Measurements from ENCODE around the gene ULK1. TPM values are rescaled to one million over a fixed set of nuclear protein-coding genes. Genes with fewer than 3 reads are reported as not detected.

ULK1 gene
- total and polyA plus RNA-seq, 2 of the 13 experiments (the other 11 are each of a cell fraction or from before 2014, with no cell fraction given), result 2.8 to 10.1 TPM

- no peak for TF ChIP-seq MLXIP (CRISPR knock-in tag; IDR thresholded peaks at IDR 0.05; ENCODE audit: borderline replicate concordance)
- no peak; the same call in 1 of the 2 replicates for TF ChIP-seq ZFP36L1 (CRISPR knock-in tag; IDR thresholded peaks at IDR 0.05)
- TF ChIP-seq GABPB1 (CRISPR knock-in tag; IDR thresholded peaks at IDR 0.05), result peak; percentile 87
- TF ChIP-seq ZSCAN12 (CRISPR knock-in tag; IDR thresholded peaks at IDR 0.05), result no peak
- peak; percentile 71 for TF ChIP-seq ZMYM4 (CRISPR knock-in tag; IDR thresholded peaks at IDR 0.05)
- no peak for TF ChIP-seq TRIM24 (CRISPR knock-in tag; IDR thresholded peaks at IDR 0.05)
- TF ChIP-seq MLLT10 (CRISPR knock-in tag; IDR thresholded peaks at IDR 0.05), result no peak
- no peak for TF ChIP-seq ZNF513 (CRISPR knock-in tag; conservative IDR thresholded peaks at IDR 0.05)
- TF ChIP-seq CC2D1A (CRISPR knock-in tag; IDR thresholded peaks at IDR 0.05), result no peak
- TF ChIP-seq ADNP (CRISPR knock-in tag; IDR thresholded peaks at IDR 0.05), result no peak
- no peak for TF ChIP-seq HOXA5 (CRISPR knock-in tag; IDR thresholded peaks at IDR 0.05)
- TF ChIP-seq HOXA9 (CRISPR knock-in tag; IDR thresholded peaks at IDR 0.05; ENCODE audit: borderline replicate concordance), result no peak
- no peak for TF ChIP-seq AHR (CRISPR knock-in tag; IDR thresholded peaks at IDR 0.05)
- TF ChIP-seq CBFB (CRISPR knock-in tag; IDR thresholded peaks at IDR 0.05), result peak; percentile 41; the same call in 1 of the 2 replicates
- no peak for TF ChIP-seq NFE2L2 (IDR thresholded peaks at IDR 0.05; ENCODE audit: low read length)
- peak; percentile 84 for TF ChIP-seq SAP130 (CRISPR knock-in tag; IDR thresholded peaks at IDR 0.05; ENCODE audit: low read depth)
- TF ChIP-seq UBTF (CRISPR knock-in tag; IDR thresholded peaks at IDR 0.05), result peak; percentile 78; the same call in 1 of the 2 replicates
- TF ChIP-seq ZNF670 (CRISPR knock-in tag; IDR thresholded peaks at IDR 0.05; ENCODE audit: borderline replicate concordance), result no peak
- 0 out of 2 replicates have a peak, but pooled peaks have one; percentile 3 for TF ChIP-seq DMAP1 (CRISPR knock-in tag; IDR thresholded peaks at IDR 0.05)
- TF ChIP-seq AGO2 (optimal IDR thresholded peaks at IDR 0.05; ENCODE audit: low read depth, low read length), result peak; percentile 12
- no peak for TF ChIP-seq TBX2 (CRISPR knock-in tag; IDR thresholded peaks at IDR 0.05; ENCODE audit: borderline replicate concordance)
- no peak for TF ChIP-seq ZNF275 (CRISPR knock-in tag; IDR thresholded peaks at IDR 0.05; ENCODE audit: borderline replicate concordance)
- TF ChIP-seq ZNF34 (CRISPR knock-in tag; IDR thresholded peaks at IDR 0.05; ENCODE audit: borderline replicate concordance), result no peak
These were observed 55.2 kb downstream of the ULK1 start, which contains the start of gene EP400 (continued) for GRCh38 chr12:131949431-131950181.

All from HepG2 (cell line).